CD4-positive, alpha-beta memory T cell (primary cell): ENCODE data around the gene PHF23. TPM values are rescaled to one million over a fixed set of nuclear protein-coding genes. Genes with fewer than 3 reads are reported as not detected.
A peak's percentile ranks its signal among the peaks of the same experiment; 100 is the strongest.

Source experiments
- CTCF ChIA-PET: fragments of 350-600 bp; sonication (Branson Sonifier 250); formaldehyde crosslinking; loops from one replicate; lab custom pipeline; 2021; ENCODE audit warnings: inconsistent platforms; ENCODE audit not compliant: partially characterized antibody; lab: Charles Lee
- POLR2A ChIA-PET: fragments of 350-600 bp; sonication (Branson Sonifier 250); formaldehyde crosslinking; loops from one replicate; lab custom pipeline; 2021; ENCODE audit not compliant: partially characterized antibody; lab: Charles Lee
- DNase-seq, 5 donors: peaks; one replicate each; pipeline versions ENCODE4 v3.0.0 to v3.0.0-alpha.2; 2020 to 2022; ENCODE audit warnings: mixed read lengths in 1 of 5
- H3K27ac ChIP-seq: one replicate; pipeline ENCODE4 v1.7.0; 2013; ENCODE audit warnings: low read depth, low read length
- H3K27me3 ChIP-seq: 2 replicates; pipeline ENCODE4 v1.7.0; 2013; ENCODE audit warnings: mild to moderate bottlenecking, low read length, moderate library complexity; ENCODE audit not compliant: insufficient read depth
- H3K36me3 ChIP-seq: 2 replicates; pipeline ENCODE4 v1.7.0; 2013; ENCODE audit warnings: mild to moderate bottlenecking, low read length, moderate library complexity; ENCODE audit not compliant: insufficient read depth
- H3K4me1 ChIP-seq: 2 replicates; pipeline ENCODE4 v1.7.0; 2013; ENCODE audit warnings: mild to moderate bottlenecking, low read length, moderate library complexity; ENCODE audit not compliant: insufficient read depth
- H3K4me3 ChIP-seq, 2 donors: one replicate each; pipeline ENCODE4 v1.7.0; 2013; ENCODE audit warnings: low read length in 2 of 2, mild to moderate bottlenecking in 1 of 2
- H3K9me3 ChIP-seq, 2 donors: one replicate each; pipeline ENCODE4 v1.7.0; 2013; ENCODE audit warnings: low read length in 2 of 2, control low read depth in 1 of 2; ENCODE audit not compliant: control insufficient read depth in 1 of 2
- H3K27ac Mint-ChIP-seq, 7 donors: one replicate each; pipeline ENCODE4 v1.8.0; 2020 to 2021; ENCODE audit warnings: mixed read lengths in 7 of 7, mild to moderate bottlenecking in 6 of 7, inconsistent platforms in 3 of 7, moderate library complexity in 3 of 7
- H3K27me3 Mint-ChIP-seq, 2 donors: one replicate each; pipeline ENCODE4 v1.8.0; 2020 to 2021; ENCODE audit warnings: mixed read lengths in 2 of 2
- H3K36me3 Mint-ChIP-seq, 2 donors: one replicate each; pipeline ENCODE4 v1.8.0; 2020 to 2021; ENCODE audit warnings: mixed read lengths in 2 of 2, inconsistent platforms in 1 of 2, mild to moderate bottlenecking in 1 of 2
- H3K4me1 Mint-ChIP-seq, 4 donors: one replicate each; pipeline ENCODE4 v1.8.0; 2020 to 2021; ENCODE audit warnings: mixed read lengths in 4 of 4, mild to moderate bottlenecking in 1 of 4
- H3K4me3 Mint-ChIP-seq, 8 donors: one replicate each; pipeline ENCODE4 v1.8.0; 2020 to 2021; ENCODE audit warnings: mixed read lengths in 8 of 8, mild to moderate bottlenecking in 7 of 8, moderate library complexity in 6 of 8, inconsistent platforms in 3 of 8
- H3K9me3 Mint-ChIP-seq, 8 donors: one replicate each; pipeline ENCODE4 v1.8.0; 2020 to 2021; ENCODE audit warnings: mixed read lengths in 8 of 8, mild to moderate bottlenecking in 5 of 8, inconsistent platforms in 3 of 8, moderate library complexity in 1 of 8
- intact Hi-C: fragments of 100-400 bp; cut with micrococcal nuclease; formaldehyde crosslinking; loops from one replicate; pipeline ENCODE4 v1.15.1; 2023
- polyA plus RNA-seq, 2 donors: library from polyadenylated mRNA; unstranded; fragments of 300-500 nt; fragmentation: Illumina TruSeq; gene quantifications; one replicate each; pipeline ENCODE4 v1.2.3, GENCODE V29; 2021
- total RNA-seq, 2 experiments: library from RNA; stranded (reverse); gene quantifications; one replicate each; pipeline ENCODE4 v1.2.3, GENCODE V29; 2021

The PHF23 gene
- total and polyA plus RNA-seq, 4 experiments from 2014 or later, result 11.4 to 55.8 (median 37.8) TPM

DNA sequence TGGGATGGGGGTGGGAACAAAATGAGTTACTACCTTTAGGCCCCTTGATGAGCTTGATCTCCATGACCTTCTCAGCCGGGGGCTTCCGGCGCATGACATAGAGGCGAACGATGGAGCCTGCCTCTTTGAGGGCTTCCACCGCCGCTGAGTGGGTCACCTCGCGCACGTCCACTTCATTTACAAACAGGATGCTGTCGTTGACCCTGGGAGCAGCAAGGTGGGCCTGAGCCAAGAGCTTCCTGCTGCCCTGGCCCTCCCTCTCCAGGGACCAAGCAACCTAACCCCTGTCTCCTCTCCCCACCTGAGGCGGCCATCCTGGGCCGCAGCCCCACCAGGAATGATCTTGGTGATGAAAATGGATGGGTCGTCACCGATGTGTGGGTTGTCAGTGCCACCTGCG, 35.9 kb downstream of the PHF23 start:
- H3K4me1 ChIP-seq, result peaks cover 21% of the 10 kb centered on the region
- peak in 1 of 5 donors; percentile 29 for DNase-seq
- no peaks in the 10 kb centered on the region for H3K36me3 ChIP-seq
- Mint-ChIP-seq H3K36me3 (no peaks in the 10 kb centered on the region), H3K9me3 (peaks cover 0 to 3% (median 0%) of the 10 kb centered on the region in 8 donors), H3K27ac (peak overlapping the region; percentile 88 to 100 (median 99)), H3K4me1 (peaks cover 15 to 38% (median 28%) of the 10 kb centered on the region in 4 donors), H3K27me3 (no peaks in the 10 kb centered on the region), H3K4me3 (peak overlapping the region in 5 of 8 donors; percentile 8 to 88 (median 59))
- peak overlapping the region; percentile 92 for H3K27ac ChIP-seq
- H3K27me3 ChIP-seq, result no peaks in the 10 kb centered on the region
- ChIA-PET CTCF (no interaction called here), POLR2A (interaction anchor here (1.0 to 1.7 kb wide), 3 partner anchors 17 to 168 kb away, joined by 3 to 6 read pairs (median 3); partner anchors contain the start of gene SLC16A13)
- no peak overlapping the region for H3K4me3 ChIP-seq
- no peaks in the 10 kb centered on the region for H3K9me3 ChIP-seq
- intact Hi-C loops, result no loop called here

DNA sequence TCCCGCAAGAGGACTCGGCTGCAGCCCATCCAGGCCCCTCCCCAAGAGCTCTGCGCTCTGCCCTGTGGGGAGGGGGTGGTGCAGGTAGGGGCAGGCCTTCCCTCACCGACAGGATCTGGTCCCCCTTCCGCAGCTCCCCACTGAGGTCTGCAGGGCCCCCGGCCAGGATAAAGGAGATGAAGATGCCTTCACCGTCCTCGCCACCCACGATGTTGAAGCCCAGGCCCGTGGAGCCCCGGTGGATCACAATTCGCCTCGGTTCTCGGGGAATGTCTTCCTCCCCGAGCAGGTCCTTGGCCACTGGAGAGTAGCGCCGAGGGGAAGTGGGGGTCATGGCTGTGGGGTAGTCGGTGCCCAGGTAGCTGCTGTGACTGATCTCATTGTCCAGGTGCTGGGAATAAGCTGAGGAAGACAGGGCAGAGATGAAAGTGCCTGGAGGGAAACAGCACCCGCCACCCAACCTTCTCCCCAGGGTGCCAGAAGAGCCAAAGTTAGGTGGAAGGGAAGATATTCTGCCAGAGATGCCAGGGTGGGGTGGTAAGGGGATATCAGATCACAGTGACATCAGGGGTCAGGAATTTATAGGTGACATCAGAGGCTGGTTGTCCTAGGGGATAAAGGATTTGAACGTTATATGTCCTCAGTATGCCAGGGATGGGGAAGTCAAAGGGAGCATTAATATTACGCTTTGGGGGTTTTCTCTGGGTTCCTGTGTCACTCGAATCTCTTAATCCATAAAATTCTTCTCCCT, 42.4 kb downstream of the PHF23 start:
- H3K4me1 ChIP-seq, result no peaks in the 10 kb centered on the region
- no peak for DNase-seq
- H3K36me3 Mint-ChIP-seq, result peaks cover 4 to 7% of the 10 kb centered on the region in 2 donors
- intact Hi-C loops, result no loop called here
- no peak overlapping the region for H3K27ac Mint-ChIP-seq
- no peak overlapping the region for H3K4me3 Mint-ChIP-seq
- H3K27ac ChIP-seq, result no peak overlapping the region
- no peaks in the 10 kb centered on the region for H3K9me3 ChIP-seq
- no peaks in the 10 kb centered on the region for H3K27me3 ChIP-seq
- H3K9me3 Mint-ChIP-seq, result no peaks in the 10 kb centered on the region
- no peaks in the 10 kb centered on the region for H3K36me3 ChIP-seq
- CTCF ChIA-PET, result no interaction called here
- H3K27me3 Mint-ChIP-seq, result no peaks in the 10 kb centered on the region
- no peaks in the 10 kb centered on the region for H3K4me1 Mint-ChIP-seq
- POLR2A ChIA-PET, result no interaction called here
- no peak overlapping the region for H3K4me3 ChIP-seq

DNA sequence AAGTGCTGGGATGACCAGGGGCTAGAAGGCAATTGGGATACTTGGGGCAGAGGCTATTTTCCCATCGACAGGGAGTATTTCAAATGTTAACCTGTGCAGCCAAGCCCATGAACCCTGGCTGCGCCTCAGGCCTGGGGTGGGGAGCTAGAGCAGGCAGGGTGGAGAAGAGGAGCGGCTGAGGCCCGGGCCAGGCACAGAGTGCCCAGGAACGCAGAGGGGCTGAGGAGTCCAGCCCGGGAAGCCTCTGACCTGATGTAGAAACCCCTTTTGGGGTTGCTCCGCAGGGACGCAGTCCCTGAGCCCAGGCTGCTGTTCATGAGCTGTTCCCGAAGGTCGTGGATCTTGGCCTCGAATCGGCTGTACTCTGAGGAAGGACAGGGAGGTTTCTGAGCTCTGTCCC, 43.3 kb downstream of the PHF23 start:
- intact Hi-C loops, result no loop called here
- CTCF ChIA-PET, result no interaction called here
- no peak for DNase-seq
- Histone ChIP-seq H3K4me3 (no peak overlapping the region), H3K27me3 (no peaks in the 10 kb centered on the region), H3K4me1 (no peaks in the 10 kb centered on the region), H3K9me3 (no peaks in the 10 kb centered on the region), H3K36me3 (no peaks in the 10 kb centered on the region), H3K27ac (no peak overlapping the region)
- Mint-ChIP-seq H3K4me1 (no peaks in the 10 kb centered on the region), H3K9me3 (no peaks in the 10 kb centered on the region), H3K27me3 (no peaks in the 10 kb centered on the region), H3K27ac (no peak overlapping the region), H3K36me3 (peaks cover 4 to 7% of the 10 kb centered on the region in 2 donors), H3K4me3 (no peak overlapping the region)
- POLR2A ChIA-PET, result no interaction called here

DNA sequence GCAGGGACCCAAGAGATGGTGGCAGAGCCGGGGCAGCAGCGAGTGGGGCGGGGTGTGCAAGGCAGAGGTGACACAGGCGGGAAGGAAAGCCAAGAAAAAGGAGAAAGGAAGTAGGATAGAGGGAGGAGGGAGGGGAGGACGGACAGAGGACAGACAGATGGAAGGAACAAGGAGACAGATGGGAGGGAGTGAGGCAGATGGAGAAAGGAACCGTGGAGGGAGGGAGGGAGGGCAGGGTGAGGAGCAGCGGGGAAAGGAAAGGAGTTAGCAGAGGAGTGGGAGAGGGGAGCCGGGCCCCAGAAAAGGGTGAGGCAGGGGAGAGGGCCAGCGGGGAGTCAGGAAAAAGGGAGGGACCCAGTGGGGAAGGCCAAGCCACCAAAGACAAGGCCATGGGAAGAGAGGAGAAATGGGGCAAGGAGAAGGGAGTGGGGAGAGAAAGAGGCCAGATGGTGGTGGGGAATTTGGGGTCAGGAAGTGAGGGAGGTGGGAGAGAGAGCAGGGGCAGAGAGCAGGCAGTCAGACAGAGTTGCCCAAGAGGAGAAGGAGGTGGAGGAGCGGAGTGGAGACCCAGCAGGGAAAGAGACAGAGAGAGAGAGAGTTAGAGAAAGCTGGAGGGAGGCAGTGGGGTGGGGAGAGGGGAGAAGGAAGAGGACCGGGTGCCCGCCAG, 46.9 kb downstream of the PHF23 start:
- no peaks in the 10 kb centered on the region for H3K27me3 ChIP-seq
- DNase-seq, result no peak
- no peaks in the 10 kb centered on the region for H3K9me3 ChIP-seq
- H3K36me3 Mint-ChIP-seq, result peaks cover 4 to 7% of the 10 kb centered on the region in 2 donors
- CTCF ChIA-PET, result no interaction called here
- H3K27ac Mint-ChIP-seq, result peak overlapping the region in 1 of 7 donors; percentile 48
- H3K4me3 Mint-ChIP-seq, result no peak overlapping the region
- H3K27me3 Mint-ChIP-seq, result no peaks in the 10 kb centered on the region
- POLR2A ChIA-PET, result no interaction called here
- H3K4me1 ChIP-seq, result no peaks in the 10 kb centered on the region
- no peaks in the 10 kb centered on the region for H3K36me3 ChIP-seq
- H3K4me3 ChIP-seq, result no peak overlapping the region
- H3K9me3 Mint-ChIP-seq, result no peaks in the 10 kb centered on the region
- no peak overlapping the region for H3K27ac ChIP-seq
- H3K4me1 Mint-ChIP-seq, result no peaks in the 10 kb centered on the region
- intact Hi-C loops, result no loop called here

DNA sequence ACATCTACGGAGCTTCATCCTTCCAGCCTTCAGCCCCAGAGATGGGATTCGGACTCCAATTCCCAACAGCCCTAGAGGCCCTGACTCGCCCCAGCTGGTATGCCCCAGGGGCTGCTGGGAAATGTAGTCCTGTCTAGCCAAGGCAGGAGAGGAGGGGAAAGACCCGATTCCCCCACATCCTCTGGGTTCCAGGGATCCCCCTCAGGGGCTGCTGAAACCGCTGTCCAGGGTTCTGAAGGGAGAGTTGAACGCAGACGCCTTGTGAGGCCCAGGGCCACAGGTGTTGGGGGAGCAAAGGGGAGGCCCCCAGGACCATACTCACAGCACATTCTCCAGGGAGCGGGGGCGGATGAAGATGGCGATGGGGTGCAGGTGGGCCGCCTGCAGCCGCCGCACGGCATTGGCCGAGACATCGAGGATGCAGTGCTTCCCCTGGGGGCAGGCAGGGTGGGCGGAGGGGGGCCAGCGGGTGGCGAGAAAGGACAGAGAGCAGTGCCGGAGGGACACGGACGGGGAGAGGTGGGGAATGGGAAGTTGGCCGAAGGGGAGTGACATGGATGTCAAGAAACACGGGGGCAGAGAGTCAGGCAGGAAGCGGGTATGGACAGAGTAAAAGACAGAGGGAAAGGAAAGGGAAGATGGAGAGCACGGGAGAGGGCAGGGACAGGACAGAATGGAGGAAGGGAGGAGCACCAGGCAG, 47.5 kb downstream of the PHF23 start:
- DNase-seq, result peak in 2 of 5 donors; percentile 10 to 31
- H3K27me3 Mint-ChIP-seq, result no peaks in the 10 kb centered on the region
- peak overlapping the region in 1 of 7 donors; percentile 37 for H3K27ac Mint-ChIP-seq
- Histone ChIP-seq H3K27me3 (no peaks in the 10 kb centered on the region), H3K9me3 (no peaks in the 10 kb centered on the region), H3K36me3 (no peaks in the 10 kb centered on the region), H3K4me3 (no peak overlapping the region), H3K4me1 (no peaks in the 10 kb centered on the region), H3K27ac (no peak overlapping the region)
- H3K36me3 Mint-ChIP-seq, result peaks cover 4 to 7% of the 10 kb centered on the region in 2 donors
- intact Hi-C loops, result no loop called here
- H3K4me3 Mint-ChIP-seq, result no peak overlapping the region
- no peaks in the 10 kb centered on the region for H3K9me3 Mint-ChIP-seq
- peaks cover 0 to under 1% (median 0%) of the 10 kb centered on the region in 4 donors for H3K4me1 Mint-ChIP-seq
- CTCF ChIA-PET, result interaction anchor here (0.7 kb wide), 1 partner anchor 1219 kb away, joined by 4 read pairs; no protein-coding TSS in a partner anchor
- POLR2A ChIA-PET, result no interaction called here

DNA sequence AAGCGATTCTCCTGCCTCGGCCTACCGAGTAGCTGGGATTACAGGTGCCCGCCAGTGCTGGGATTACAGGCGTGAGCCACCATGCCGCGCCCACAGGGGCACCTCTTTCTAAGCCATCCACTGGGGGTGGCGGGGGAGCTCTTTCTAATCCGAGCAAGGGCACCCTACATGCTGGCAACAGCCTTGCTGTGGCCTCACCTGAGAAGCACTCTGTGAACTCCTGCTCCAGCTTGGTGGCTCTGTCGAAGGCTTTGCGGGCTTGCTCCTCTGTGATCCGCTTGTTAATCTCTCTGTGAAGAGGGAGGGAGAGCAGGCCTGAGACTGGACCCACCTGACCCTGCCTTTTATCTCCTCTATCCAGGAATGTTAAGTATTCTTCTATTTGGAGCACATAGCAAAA, 48.2 kb downstream of the PHF23 start:
- H3K36me3 Mint-ChIP-seq, result peaks cover 4% of the 10 kb centered on the region in 2 donors
- intact Hi-C loops, result no loop called here
- DNase-seq, result no peak

More for the DNA sequence above, 48.2 kb downstream of the PHF23 start:
- no peaks in the 10 kb centered on the region for H3K9me3 ChIP-seq
- no peak overlapping the region for H3K27ac ChIP-seq
- ChIA-PET POLR2A (no interaction called here), CTCF (interaction anchor here (0.7 kb wide), 1 partner anchor 1219 kb away, joined by 4 read pairs; no protein-coding TSS in a partner anchor)
- no peaks in the 10 kb centered on the region for H3K4me1 ChIP-seq
- H3K9me3 Mint-ChIP-seq, result no peaks in the 10 kb centered on the region
- H3K4me3 ChIP-seq, result no peak overlapping the region
- H3K4me3 Mint-ChIP-seq, result no peak overlapping the region
- peak overlapping the region in 2 of 7 donors; percentile 48 to 83 for H3K27ac Mint-ChIP-seq
- no peaks in the 10 kb centered on the region for H3K27me3 ChIP-seq
- H3K27me3 Mint-ChIP-seq, result no peaks in the 10 kb centered on the region
- H3K4me1 Mint-ChIP-seq, result peaks cover 1 to 5% (median 4%) of the 10 kb centered on the region in 4 donors
- H3K36me3 ChIP-seq, result no peaks in the 10 kb centered on the region
